Psoas muscle (tissue), 8 donors: Measurements from ENCODE around the gene WDR82. TPM values are rescaled to one million over a fixed set of nuclear protein-coding genes. Genes with fewer than 3 reads are reported as not detected.

ENCODE experiments used
- ATAC-seq, 4 donors: fragments of 200-7000 bp; cut with Tn5 transposase; one replicate each; pipeline ENCODE4 v1.9.1; 2020; ENCODE audit warnings: moderate library complexity in 3 of 4, mild to moderate bottlenecking in 2 of 4
- DNase-seq, 2 donors: peaks; one replicate each; pipeline ENCODE4 v3.0.0-alpha.2; 2020
- H3K27ac ChIP-seq: fragments of 200-600 bp; one replicate; pipeline ENCODE4 v1.8.0; 2022
- H3K27me3 ChIP-seq, 3 donors: fragments of 200-600 bp in 1 of 3; one replicate each; pipeline versions ENCODE4 v1.6.1 to v1.8.0; 2013 to 2022; ENCODE audit warnings: low read length in 2 of 3, mild to moderate bottlenecking in 2 of 3, moderate library complexity in 1 of 3; ENCODE audit not compliant: insufficient read depth in 3 of 3
- H3K36me3 ChIP-seq, 2 donors: fragments of 200-600 bp in 1 of 2; one replicate each; pipeline versions ENCODE4 v1.6.1 to v1.8.0; 2013 to 2022; ENCODE audit warnings: low read depth in 1 of 2, mild to moderate bottlenecking in 1 of 2, moderate library complexity in 1 of 2; ENCODE audit not compliant: insufficient read depth in 1 of 2
- H3K4me1 ChIP-seq: fragments of 200-600 bp; one replicate; pipeline ENCODE4 v1.8.0; 2022
- H3K4me3 ChIP-seq: fragments of 200-600 bp; one replicate; pipeline ENCODE4 v1.8.0; 2022; ENCODE audit warnings: mild to moderate bottlenecking
- H3K9me3 ChIP-seq: fragments of 200-600 bp; one replicate; pipeline ENCODE4 v1.8.0; 2022
- CTCF ChIP-seq: fragments of 200-600 bp; IDR thresholded peaks from one replicate; pipeline ENCODE4 v1.8.0; 2022; ENCODE audit warnings: antibody characterized with exemption
- WGBS, 3 donors: extraction: QIAGEN DNeasy Blood & Tissue Kit; methylation state at CpG; one replicate each; pipeline versions ENCODE4 v1.1.6 to v1.1.7; 2013; 5-methylcytosine and 5-hydroxymethylcytosine counted together
- intact Hi-C, 2 donors: fragments of 100-400 bp; cut with DNase I; formaldehyde crosslinking; loops; one replicate each; pipeline versions ENCODE4 v1.11.0 to v1.14.2; 2022
- polyA plus RNA-seq, 3 donors: library from polyadenylated mRNA; stranded (reverse); fragments of 200-250 nt; gene quantifications; one replicate each; pipeline ENCODE4 v1.2.3, GENCODE V29; 2013
- total RNA-seq, 4 donors: library from RNA; stranded (reverse); fragmentation: NEBNext Ultra II Directional in 2 of 4; extraction: Animal tissue kit (Norgen Biotek cat#: 25700) in 2 of 4; gene quantifications; one replicate each; pipeline versions ENCODE4 v1.2.1 to v1.2.4, GENCODE V29; 2021 to 2023
- donor health status: healthy with polysubstance abuse.
- donor health status: DM: no; HTN: no; CAD: no; lungs with moderate emphysema.
- donor health status: Bipolar disorder and iron deficiency.
- donor health status: healthy.
- donor health status: DM: yes; HTN: yes; CAD: no.
- donor health status: DM: no; HTN: no; CAD: no.
- donor health status: DM: no; HTN: no; CAD: no.
- donor health status: DM: yes; HTN: yes; CAD: no.

WDR82 gene
- total and polyA plus RNA-seq, 7 donors: 46.1 to 96.7 (median 84.0) TPM

DNA sequence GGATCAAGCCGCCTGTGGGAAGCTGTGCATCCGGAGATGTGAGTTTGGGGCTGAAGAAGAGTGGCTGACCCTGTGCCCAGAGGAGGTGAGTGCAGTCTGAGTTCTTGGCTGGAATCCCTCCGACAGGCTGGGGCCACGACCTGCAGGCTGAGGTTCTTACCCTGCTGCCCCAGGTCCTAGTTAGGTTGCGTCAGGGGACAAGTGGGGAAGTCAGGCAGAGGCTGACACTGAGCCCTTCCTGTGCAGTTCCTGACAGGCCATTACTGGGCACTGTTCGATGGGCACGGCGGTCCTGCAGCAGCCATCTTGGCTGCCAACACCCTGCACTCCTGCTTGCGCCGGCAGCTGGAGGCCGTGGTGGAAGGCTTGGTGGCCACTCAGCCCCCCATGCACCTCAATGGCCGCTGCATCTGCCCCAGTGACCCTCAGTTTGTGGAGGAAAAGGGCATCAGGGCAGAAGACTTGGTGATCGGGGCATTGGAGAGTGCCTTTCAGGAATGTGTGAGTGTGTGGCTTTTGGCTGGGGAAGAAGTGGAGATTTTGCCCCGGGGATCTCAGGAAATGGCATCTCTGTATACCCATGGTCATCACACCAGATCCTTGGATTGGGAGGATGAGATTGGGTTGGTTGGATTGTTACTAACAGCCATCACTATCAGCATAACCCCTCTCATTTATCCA lies 31.6 kb downstream of the WDR82 start:
- intact Hi-C loops: no loop called here
- peaks cover 0 to 39% of the 10 kb centered on the region in 2 donors for H3K36me3 ChIP-seq
- no peaks in the 10 kb centered on the region for H3K27me3 ChIP-seq
- peak overlapping the region; percentile 70 for H3K4me3 ChIP-seq
- TF ChIP-seq CTCF: no peak
- DNase-seq (peak in 1 of 2 donors; percentile 14), ATAC-seq (peak in 2 of 4 donors; percentile 10 to 23)
- no peaks in the 10 kb centered on the region for H3K9me3 ChIP-seq
- peaks cover 24% of the 10 kb centered on the region for H3K4me1 ChIP-seq
- H3K27ac ChIP-seq: no peak overlapping the region
- 69 to 82% (median 74%) methylated on average over 14 of the region's 14 CpGs for WGBS, 3 donors

- 28 to 33% (median 30%) methylated on average over 8 of the region's 8 CpGs for WGBS, 3 donors
- ATAC-seq: peak in 3 of 4 donors; percentile 4 to 15 (median 8)
- peaks cover 0 to 33% of the 10 kb centered on the region in 2 donors for H3K36me3 ChIP-seq
- no peaks in the 10 kb centered on the region for H3K27me3 ChIP-seq
- H3K4me1 ChIP-seq: peaks cover 18% of the 10 kb centered on the region
- intact Hi-C loops: no loop called here
- H3K4me3 ChIP-seq: peak overlapping the region; percentile 70
- no peaks in the 10 kb centered on the region for H3K9me3 ChIP-seq
- DNase-seq: no peak
- peak overlapping the region; percentile 61 for H3K27ac ChIP-seq
- no peak for TF ChIP-seq CTCF
Observed at GRCh38 chr3:52246264-52246620, 32.2 kb downstream of the WDR82 start.

DNA sequence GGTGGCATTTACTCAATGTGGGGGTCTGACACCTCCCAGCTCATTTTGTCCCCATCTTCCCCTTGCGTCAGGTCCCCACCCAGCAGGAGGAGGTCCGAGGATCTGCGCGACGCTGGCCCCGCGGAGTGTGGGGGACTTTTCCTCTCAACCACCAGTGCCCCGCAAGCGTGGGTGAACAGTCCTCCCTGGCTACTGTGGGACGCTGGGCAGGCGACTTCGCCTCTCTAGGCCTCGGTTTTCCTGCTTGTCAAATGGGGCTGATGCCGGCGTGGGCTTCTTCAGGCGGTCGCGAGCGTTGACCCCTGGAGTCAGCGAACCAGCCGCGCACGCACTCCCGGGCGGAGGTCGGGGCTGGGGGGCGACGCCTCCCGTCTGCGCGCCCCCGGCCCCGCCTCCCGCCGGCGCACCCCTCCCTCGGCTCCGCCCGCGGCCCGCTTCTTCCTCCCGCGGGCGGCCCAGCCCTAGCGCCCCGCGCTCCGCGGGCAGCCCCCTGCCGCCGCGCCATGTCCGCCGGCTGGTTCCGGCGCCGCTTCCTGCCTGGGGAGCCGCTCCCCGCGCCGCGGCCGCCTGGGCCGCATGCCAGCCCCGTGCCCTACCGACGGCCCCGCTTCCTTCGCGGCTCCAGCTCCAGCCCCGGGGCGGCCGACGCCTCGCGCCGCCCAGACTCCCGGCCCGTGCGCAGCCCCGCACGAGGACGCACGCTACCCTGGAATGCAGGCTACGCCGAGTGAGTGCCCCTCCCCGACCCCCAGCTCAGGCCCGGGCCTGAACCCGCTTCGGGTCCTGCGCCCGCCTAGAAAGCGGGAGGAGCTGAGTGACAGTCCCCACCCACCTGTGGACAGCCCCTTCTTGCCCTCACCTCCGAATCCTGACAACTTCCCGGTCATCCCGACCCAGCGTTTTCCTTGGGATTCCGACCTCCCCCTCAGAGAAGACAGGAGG lies 32.9 kb downstream of the WDR82 start, which contains the start of gene PPM1M:
Gene PPM1M (plus strand): TSS at position 438 of the 942 bp plus-strand sequence. CDS start 66 bp downstream, at position 504.
- intact Hi-C loops: no loop called here
- ATAC-seq: peak; percentile 20 to 44 (median 32)
- Histone ChIP-seq H3K27ac (peak within 1 kb of the TSS; percentile 61), H3K36me3 (peaks cover 0 to 26% of the 10 kb centered on the region in 2 donors), H3K9me3 (no peaks in the 10 kb centered on the region), H3K4me1 (peaks cover 16% of the 10 kb centered on the region), H3K4me3 (peak within 1 kb of the TSS; percentile 70), H3K27me3 (no peaks in the 10 kb centered on the region)
- peak; percentile 55 to 74 for DNase-seq
- TF ChIP-seq CTCF: no peak
- WGBS, 3 donors: 1 to 3% (median 2%) methylated on average over 68 to 98 of the region's 98 CpGs

DNA sequence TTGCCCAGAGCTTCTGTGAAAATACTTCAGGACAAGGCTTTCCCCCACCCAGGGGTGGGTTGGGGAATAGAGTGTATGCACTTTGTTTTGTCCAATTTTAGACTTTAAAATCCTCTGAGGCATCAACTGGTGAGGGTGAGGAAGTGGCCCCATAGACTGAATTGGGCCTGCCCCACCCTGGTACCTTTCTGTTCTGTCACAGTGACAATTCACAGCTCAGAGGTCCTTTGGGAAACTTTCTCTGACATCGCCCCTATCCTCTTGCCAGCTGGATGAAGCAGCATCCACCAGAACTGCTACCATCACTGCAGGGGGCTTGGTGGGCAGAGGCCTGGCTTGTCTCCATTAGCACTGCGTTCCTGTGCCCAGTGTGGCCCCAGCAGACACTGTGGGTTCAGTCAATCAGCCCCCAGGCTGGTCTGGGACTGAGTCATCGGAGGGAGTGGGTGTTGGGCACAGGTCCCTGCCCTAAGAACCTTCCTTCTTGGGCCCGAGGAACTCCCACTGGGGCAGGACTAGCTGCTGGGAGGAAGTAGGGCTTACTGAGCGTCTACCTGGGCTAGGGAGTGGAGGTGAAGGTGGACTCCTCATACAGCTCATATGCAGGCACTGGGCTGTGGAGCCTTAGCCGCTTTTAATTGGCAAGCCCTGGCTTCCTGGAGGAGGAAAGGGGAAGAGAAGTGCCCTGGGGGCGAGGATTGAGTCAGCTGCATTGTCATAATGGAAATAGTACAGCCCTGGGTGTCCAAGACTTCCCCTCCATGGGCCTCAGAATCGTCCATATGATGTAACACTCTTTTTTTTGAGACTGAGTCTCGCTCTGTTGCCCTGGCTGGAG lies 34.4 kb downstream of the WDR82 start:
- Histone ChIP-seq H3K9me3 (no peaks in the 10 kb centered on the region), H3K4me3 (no peak overlapping the region), H3K27ac (no peak overlapping the region), H3K36me3 (peaks cover 0 to 10% of the 10 kb centered on the region in 2 donors), H3K4me1 (peaks cover 21% of the 10 kb centered on the region), H3K27me3 (no peaks in the 10 kb centered on the region)
- intact Hi-C loops: no loop called here
- DNase-seq (peak; percentile 30 to 57), ATAC-seq (no peak)
- WGBS, 3 donors: 79 to 82% (median 80%) methylated on average over 9 of the region's 9 CpGs
- TF ChIP-seq CTCF: no peak
